Measurements from ENCODE around the gene RADIL.
A peak's percentile ranks its signal among the peaks of the same experiment; 100 is the strongest.

GRCh38 chr7:4797858-4798705, 85.4 kb downstream of the RADIL start:
- TF ChIP-seq GFI1B (tag by site-specific recombination; IDR thresholded peaks at IDR 0.05) (no peak), ZFP37 (tag by site-specific recombination; IDR thresholded peaks at IDR 0.05) (no peak), KLF17 (tag by site-specific recombination; IDR thresholded peaks at IDR 0.05) (no peak), CTCF (tag by site-specific recombination; IDR thresholded peaks at IDR 0.05) (peak; percentile 87), ZNF704 (tag by site-specific recombination; IDR thresholded peaks at IDR 0.05) (no peak), ZNF202 (tag by site-specific recombination; IDR thresholded peaks at IDR 0.05; ENCODE audit: borderline replicate concordance) (no peak), ELK4 (IDR thresholded peaks at IDR 0.05; ENCODE audit: borderline replicate concordance, low read depth, low read length) (no peak), ZNF548 (tag by site-specific recombination; IDR thresholded peaks at IDR 0.05) (no peak), ZNF23 (tag by site-specific recombination; IDR thresholded peaks at IDR 0.05; ENCODE audit: borderline replicate concordance) (no peak), ZNF530 (tag by site-specific recombination; IDR thresholded peaks at IDR 0.05; ENCODE audit: low read depth) (no peak), SP2 (tag by site-specific recombination; IDR thresholded peaks at IDR 0.05) (no peak), KLF10 (tag by site-specific recombination; IDR thresholded peaks at IDR 0.05) (no peak), ZNF223 (tag by site-specific recombination; IDR thresholded peaks at IDR 0.05) (no peak), REST (tag by site-specific recombination; IDR thresholded peaks at IDR 0.05) (no peak)
